ENCODE measurements around the gene KRT14. TPM values are rescaled to one million over a fixed set of nuclear protein-coding genes. Genes with fewer than 3 reads are reported as not detected.

The KRT14 gene
- total RNA-seq, 1 experiment from 2014 or later = 6.1 TPM

- no peaks in the 10 kb centered on the region for H3K27me3 ChIP-seq
- H3K9me3 ChIP-seq = no peaks in the 10 kb centered on the region
- H3K4me3 ChIP-seq = no peak within 1 kb of the TSS
- no peak for DNase-seq
- H3K36me3 ChIP-seq = no peaks in the 10 kb centered on the region
These were observed 14.9 kb downstream of the KRT14 start, which contains the start of gene KRT9 for GRCh38 chr17:41571561-41572434. Gene KRT9, minus strand, starts transcription at chr17:41572059. Its CDS starts 67 bp downstream, at chr17:41571992.

- no peaks in the 10 kb centered on the region for H3K27me3 ChIP-seq
- no peak for DNase-seq
- no peaks in the 10 kb centered on the region for H3K36me3 ChIP-seq
- H3K9me3 ChIP-seq = no peaks in the 10 kb centered on the region
- H3K4me3 ChIP-seq = no peak overlapping the region
These were observed 19.4 kb downstream of the KRT14 start for GRCh38 chr17:41567317-41567716.

- H3K9me3 ChIP-seq = no peaks in the 10 kb centered on the region
- no peak overlapping the region for H3K4me3 ChIP-seq
- H3K36me3 ChIP-seq = no peaks in the 10 kb centered on the region
- DNase-seq = no peak
- no peaks in the 10 kb centered on the region for H3K27me3 ChIP-seq
These were observed 21.4 kb downstream of the KRT14 start for GRCh38 chr17:41565338-41565737.

- DNase-seq = no peak
- Histone ChIP-seq H3K27me3 (no peaks in the 10 kb centered on the region), H3K9me3 (no peaks in the 10 kb centered on the region), H3K36me3 (no peaks in the 10 kb centered on the region), H3K4me3 (no peak overlapping the region)
These were observed 23.0 kb downstream of the KRT14 start for GRCh38 chr17:41563607-41564170.

- DNase-seq = no peak
- no peak overlapping the region for H3K4me3 ChIP-seq
- H3K36me3 ChIP-seq = no peaks in the 10 kb centered on the region
- no peaks in the 10 kb centered on the region for H3K9me3 ChIP-seq
- no peaks in the 10 kb centered on the region for H3K27me3 ChIP-seq
These were observed 25.1 kb downstream of the KRT14 start for GRCh38 chr17:41561554-41561953.

GRCh38 chr17:41559548-41559947, 27.1 kb downstream of the KRT14 start:
- H3K9me3 ChIP-seq = no peaks in the 10 kb centered on the region
- no peak for DNase-seq
- H3K4me3 ChIP-seq = no peak overlapping the region
- no peaks in the 10 kb centered on the region for H3K36me3 ChIP-seq
- H3K27me3 ChIP-seq = no peaks in the 10 kb centered on the region

GRCh38 chr17:41556931-41557330, 29.8 kb downstream of the KRT14 start:
- H3K36me3 ChIP-seq = no peaks in the 10 kb centered on the region
- no peaks in the 10 kb centered on the region for H3K27me3 ChIP-seq
- H3K4me3 ChIP-seq = no peak overlapping the region
- no peak for DNase-seq
- no peaks in the 10 kb centered on the region for H3K9me3 ChIP-seq

- Histone ChIP-seq H3K4me3 (no peak overlapping the region), H3K36me3 (no peaks in the 10 kb centered on the region), H3K9me3 (no peaks in the 10 kb centered on the region), H3K27me3 (no peaks in the 10 kb centered on the region)
- DNase-seq = no peak
These were observed 30.4 kb downstream of the KRT14 start for GRCh38 chr17:41556306-41556705.

- H3K36me3 ChIP-seq = no peaks in the 10 kb centered on the region
- no peaks in the 10 kb centered on the region for H3K9me3 ChIP-seq
- H3K4me3 ChIP-seq = no peak overlapping the region
- no peak for DNase-seq
- no peaks in the 10 kb centered on the region for H3K27me3 ChIP-seq
These were observed 31.4 kb downstream of the KRT14 start for GRCh38 chr17:41555105-41555887.

- H3K27me3 ChIP-seq = no peaks in the 10 kb centered on the region
- H3K36me3 ChIP-seq = no peaks in the 10 kb centered on the region
- no peaks in the 10 kb centered on the region for H3K9me3 ChIP-seq
- no peak for DNase-seq
- H3K4me3 ChIP-seq = no peak overlapping the region
These were observed 32.6 kb downstream of the KRT14 start for GRCh38 chr17:41553987-41554680.

GRCh38 chr17:41553176-41553575, 33.5 kb downstream of the KRT14 start:
- Histone ChIP-seq H3K9me3 (no peaks in the 10 kb centered on the region), H3K27me3 (no peaks in the 10 kb centered on the region)
- DNase-seq = peak; percentile 34

GRCh38 chr17:41552455-41552854, 34.2 kb downstream of the KRT14 start:
- H3K27me3 ChIP-seq = no peaks in the 10 kb centered on the region
- no peak for DNase-seq
- no peak overlapping the region for H3K4me3 ChIP-seq
- H3K9me3 ChIP-seq = no peaks in the 10 kb centered on the region
- no peaks in the 10 kb centered on the region for H3K36me3 ChIP-seq

More at GRCh38 chr17:41553176-41553575, 33.5 kb downstream of the KRT14 start:
- Histone ChIP-seq H3K4me3 (no peak overlapping the region), H3K36me3 (no peaks in the 10 kb centered on the region)

GRCh38 chr17:41551365-41551764, 35.3 kb downstream of the KRT14 start:
- Histone ChIP-seq H3K4me3 (no peak overlapping the region), H3K36me3 (no peaks in the 10 kb centered on the region), H3K9me3 (0 out of 2 replicates have a peak, but pooled peaks cover 2% of the 10 kb centered on the region), H3K27me3 (no peaks in the 10 kb centered on the region)
- DNase-seq = no peak

GRCh38 chr17:41549596-41550039, 37.1 kb downstream of the KRT14 start:
- Histone ChIP-seq H3K4me3 (no peak overlapping the region), H3K36me3 (no peaks in the 10 kb centered on the region), H3K9me3 (0 out of 2 replicates have a peak, but pooled peaks cover 2% of the 10 kb centered on the region), H3K27me3 (no peaks in the 10 kb centered on the region)
- no peak for DNase-seq

- peak; percentile 95 for DNase-seq
- H3K36me3 ChIP-seq = no peaks in the 10 kb centered on the region
- 0 out of 2 replicates have a peak, but pooled peaks cover 2% of the 10 kb centered on the region for H3K9me3 ChIP-seq
- no peak overlapping the region for H3K4me3 ChIP-seq
- no peaks in the 10 kb centered on the region for H3K27me3 ChIP-seq
These were observed 37.7 kb downstream of the KRT14 start for GRCh38 chr17:41548844-41549595.
